ENCODE results near the gene SEC24A.

- TF ChIP-seq CTCF (IDR thresholded peaks at IDR 0.05; ENCODE audit: extremely low read depth in 1 of 2, insufficient read depth in 1 of 2, low read depth in 1 of 2, low read length in 2 of 2) (no peak), POLR2A (IDR thresholded peaks at IDR 0.05; ENCODE audit: low read depth, low read length) (no peak), POLR2AphosphoS5 (IDR thresholded peaks at IDR 0.05; ENCODE audit: insufficient read depth, low read depth, low read length) (no peak), JUN (IDR thresholded peaks at IDR 0.05; ENCODE audit: borderline replicate concordance, insufficient read depth, insufficient read length, low read depth) (no peak), GATA2 (IDR thresholded peaks at IDR 0.05; ENCODE audit: insufficient read depth, insufficient read length, low read depth, low read length) (no peak), EZH2 (IDR thresholded peaks at IDR 0.05; ENCODE audit: borderline replicate concordance, low read depth, low read length, severe bottlenecking) (no peak), FOS (IDR thresholded peaks at IDR 0.05; ENCODE audit: borderline replicate concordance, insufficient read depth, low read length) (no peak), MYC (IDR thresholded peaks at IDR 0.05; ENCODE audit: low read depth, low read length) (no peak)
- TF ChIP-seq, protein P1, sequence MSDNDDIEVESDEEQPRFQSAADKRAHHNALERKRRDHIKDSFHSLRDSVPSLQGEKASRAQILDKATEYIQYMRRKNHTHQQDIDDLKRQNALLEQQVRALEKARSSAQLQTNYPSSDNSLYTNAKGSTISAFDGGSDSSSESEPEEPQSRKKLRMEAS (IDR thresholded peaks at IDR 0.05; ENCODE audit: insufficient read depth, insufficient read length): no peak
These were observed 11.4 kb upstream of the SEC24A start for GRCh38 chr5:134637116-134637721.

All from endothelial cell of umbilical vein (primary cell).